Thyroid gland (tissue), 4 donors: Measurements from ENCODE around the gene GATAD2A.

ENCODE experiments used
- POLR2A ChIP-seq, 2 donors: fragments of 450-650 bp; IDR thresholded peaks; one replicate each; pipeline ENCODE4 v1.6.1; 2017; ENCODE audit warnings: antibody characterized with exemption in 2 of 2, mild to moderate bottlenecking in 2 of 2, moderate library complexity in 1 of 2
- TF ChIP-seq, protein P1 (sequence below), 6 experiments: fragments of 200-600 bp in 3 of 6; fragments of 450-650 bp in 3 of 6; sonication (generic) in 3 of 6; IDR thresholded peaks; one replicate each; pipeline ENCODE4 v1.5.1; 2016 to 2019; ENCODE audit warnings: antibody characterized with exemption in 6 of 6, mild to moderate bottlenecking in 2 of 6, inconsistent platforms in 1 of 6, moderate library complexity in 1 of 6

DNA sequence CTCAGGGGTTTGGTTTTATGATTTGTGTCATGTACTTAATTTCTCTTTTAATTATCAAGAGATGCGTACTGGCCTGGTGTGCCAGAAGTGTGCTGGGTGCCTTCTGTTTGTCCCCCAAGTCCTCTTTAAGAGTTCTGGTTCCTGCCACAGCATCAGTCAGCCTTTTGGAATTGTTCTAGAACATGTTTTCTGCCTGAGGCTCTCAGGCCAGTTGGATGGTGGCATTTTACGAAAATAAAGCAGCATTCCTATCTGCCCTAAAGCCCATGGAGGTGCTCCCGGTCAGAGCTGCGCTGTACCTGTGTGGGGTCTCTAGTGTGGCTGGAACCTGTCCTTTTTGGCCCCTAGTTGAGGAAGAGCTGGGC is 55.8 kb downstream of the GATAD2A start:
- no peak for TF ChIP-seq POLR2A (IDR thresholded peaks at IDR 0.05)
- TF ChIP-seq, protein P1, sequence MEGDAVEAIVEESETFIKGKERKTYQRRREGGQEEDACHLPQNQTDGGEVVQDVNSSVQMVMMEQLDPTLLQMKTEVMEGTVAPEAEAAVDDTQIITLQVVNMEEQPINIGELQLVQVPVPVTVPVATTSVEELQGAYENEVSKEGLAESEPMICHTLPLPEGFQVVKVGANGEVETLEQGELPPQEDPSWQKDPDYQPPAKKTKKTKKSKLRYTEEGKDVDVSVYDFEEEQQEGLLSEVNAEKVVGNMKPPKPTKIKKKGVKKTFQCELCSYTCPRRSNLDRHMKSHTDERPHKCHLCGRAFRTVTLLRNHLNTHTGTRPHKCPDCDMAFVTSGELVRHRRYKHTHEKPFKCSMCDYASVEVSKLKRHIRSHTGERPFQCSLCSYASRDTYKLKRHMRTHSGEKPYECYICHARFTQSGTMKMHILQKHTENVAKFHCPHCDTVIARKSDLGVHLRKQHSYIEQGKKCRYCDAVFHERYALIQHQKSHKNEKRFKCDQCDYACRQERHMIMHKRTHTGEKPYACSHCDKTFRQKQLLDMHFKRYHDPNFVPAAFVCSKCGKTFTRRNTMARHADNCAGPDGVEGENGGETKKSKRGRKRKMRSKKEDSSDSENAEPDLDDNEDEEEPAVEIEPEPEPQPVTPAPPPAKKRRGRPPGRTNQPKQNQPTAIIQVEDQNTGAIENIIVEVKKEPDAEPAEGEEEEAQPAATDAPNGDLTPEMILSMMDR (IDR thresholded peaks at IDR 0.05) = no peak
